Adrenal gland (tissue), 5 donors: ENCODE results near the gene FGD6.

ENCODE experiments used
- POLR2A ChIP-seq, 2 donors: fragments of 450-650 bp; IDR thresholded peaks; one replicate each; pipeline ENCODE4 v1.6.1; 2017; ENCODE audit warnings: antibody characterized with exemption in 2 of 2, mild to moderate bottlenecking in 2 of 2, moderate library complexity in 1 of 2
- TF ChIP-seq, protein P1 (sequence below), 6 experiments: fragments of 450-650 bp in 4 of 6; fragments of 200-600 bp in 2 of 6; sonication (generic) in 1 of 6; IDR thresholded peaks; 1 replicate in 5 of 6; 2 replicates in 1 of 6; pipeline versions ENCODE4 v1.5.1 to v1.8.0; 2016 to 2021; ENCODE audit warnings: antibody characterized with exemption in 6 of 6, mild to moderate bottlenecking in 2 of 6, moderate library complexity in 1 of 6
- donor health status: DM: no; HTN: no; CAD: no.

- TF ChIP-seq, protein P1, sequence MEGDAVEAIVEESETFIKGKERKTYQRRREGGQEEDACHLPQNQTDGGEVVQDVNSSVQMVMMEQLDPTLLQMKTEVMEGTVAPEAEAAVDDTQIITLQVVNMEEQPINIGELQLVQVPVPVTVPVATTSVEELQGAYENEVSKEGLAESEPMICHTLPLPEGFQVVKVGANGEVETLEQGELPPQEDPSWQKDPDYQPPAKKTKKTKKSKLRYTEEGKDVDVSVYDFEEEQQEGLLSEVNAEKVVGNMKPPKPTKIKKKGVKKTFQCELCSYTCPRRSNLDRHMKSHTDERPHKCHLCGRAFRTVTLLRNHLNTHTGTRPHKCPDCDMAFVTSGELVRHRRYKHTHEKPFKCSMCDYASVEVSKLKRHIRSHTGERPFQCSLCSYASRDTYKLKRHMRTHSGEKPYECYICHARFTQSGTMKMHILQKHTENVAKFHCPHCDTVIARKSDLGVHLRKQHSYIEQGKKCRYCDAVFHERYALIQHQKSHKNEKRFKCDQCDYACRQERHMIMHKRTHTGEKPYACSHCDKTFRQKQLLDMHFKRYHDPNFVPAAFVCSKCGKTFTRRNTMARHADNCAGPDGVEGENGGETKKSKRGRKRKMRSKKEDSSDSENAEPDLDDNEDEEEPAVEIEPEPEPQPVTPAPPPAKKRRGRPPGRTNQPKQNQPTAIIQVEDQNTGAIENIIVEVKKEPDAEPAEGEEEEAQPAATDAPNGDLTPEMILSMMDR (IDR thresholded peaks at IDR 0.05) = no peak
- TF ChIP-seq POLR2A (IDR thresholded peaks at IDR 0.05) = no peak
These were observed 100.9 kb downstream of the FGD6 start for GRCh38 chr12:95116341-95116740.
